Muscle layer of colon (tissue), 2 donors: Measurements from ENCODE around the gene LINGO4.

ENCODE experiments used
- H3K27ac ChIP-seq: one replicate; pipeline ENCODE4 v1.7.0; 2013; ENCODE audit warnings: low read depth, mild to moderate bottlenecking, low read length, moderate library complexity
- H3K27me3 ChIP-seq, 2 donors: one replicate each; pipeline ENCODE4 v1.7.0; 2013; ENCODE audit warnings: low read length in 2 of 2, mild to moderate bottlenecking in 2 of 2; ENCODE audit not compliant: insufficient read depth in 2 of 2, control insufficient read depth in 1 of 2
- H3K36me3 ChIP-seq: one replicate; pipeline ENCODE4 v1.7.0; 2013; ENCODE audit warnings: mild to moderate bottlenecking, low read length; ENCODE audit not compliant: insufficient read depth
- H3K4me1 ChIP-seq: one replicate; pipeline ENCODE4 v1.7.0; 2013; ENCODE audit warnings: mild to moderate bottlenecking, low read length; ENCODE audit not compliant: insufficient read depth
- H3K4me3 ChIP-seq, 2 donors: one replicate each; pipeline ENCODE4 v1.7.0; 2013; ENCODE audit warnings: low read length in 2 of 2, low read depth in 1 of 2, mild to moderate bottlenecking in 1 of 2, moderate library complexity in 1 of 2
- H3K9ac ChIP-seq: one replicate; pipeline ENCODE4 v1.7.0; 2013; ENCODE audit warnings: low read length
- H3K9me3 ChIP-seq: one replicate; pipeline ENCODE4 v1.7.0; 2013; ENCODE audit warnings: mild to moderate bottlenecking, low read length
- donor health status: abdominal sarcoma.
- donor health status: Adenocarcinoma of cecum.

LINGO4 gene

GRCh38 chr1:151832318-151832980 lies 27.2 kb upstream of the LINGO4 start:
- no peak overlapping the region for H3K27ac ChIP-seq
- H3K9ac ChIP-seq = no peak overlapping the region
- H3K4me3 ChIP-seq = no peak overlapping the region
- peaks cover 11 to 21% of the 10 kb centered on the region in 2 donors for H3K27me3 ChIP-seq
- no peaks in the 10 kb centered on the region for H3K36me3 ChIP-seq
- H3K9me3 ChIP-seq = no peaks in the 10 kb centered on the region
- peaks cover 5% of the 10 kb centered on the region for H3K4me1 ChIP-seq

- Histone ChIP-seq H3K27ac (no peak within 1 kb of the TSS), H3K36me3 (no peaks in the 10 kb centered on the region), H3K9me3 (no peaks in the 10 kb centered on the region), H3K27me3 (peaks cover 3 to 12% of the 10 kb centered on the region in 2 donors), H3K4me3 (no peak within 1 kb of the TSS), H3K4me1 (peaks cover 5% of the 10 kb centered on the region), H3K9ac (no peak within 1 kb of the TSS)
Observed at GRCh38 chr1:151831605-151832004, 26.4 kb upstream of the LINGO4 start, which contains the start of gene RORC. TSS of gene RORC (minus strand) at chr1:151831802. CDS start at chr1:151831764, 38 bp downstream.

- no peak overlapping the region for H3K27ac ChIP-seq
- no peak overlapping the region for H3K4me3 ChIP-seq
- no peaks in the 10 kb centered on the region for H3K36me3 ChIP-seq
- peaks cover 2 to 12% of the 10 kb centered on the region in 2 donors for H3K27me3 ChIP-seq
- peaks cover 5% of the 10 kb centered on the region for H3K4me1 ChIP-seq
- no peak overlapping the region for H3K9ac ChIP-seq
- H3K9me3 ChIP-seq = no peaks in the 10 kb centered on the region
Observed at GRCh38 chr1:151831256-151831591, 26.0 kb upstream of the LINGO4 start.

GRCh38 chr1:151830055-151830454 lies 24.8 kb upstream of the LINGO4 start:
- H3K4me3 ChIP-seq = no peak overlapping the region
- no peak overlapping the region for H3K9ac ChIP-seq
- no peaks in the 10 kb centered on the region for H3K9me3 ChIP-seq
- H3K36me3 ChIP-seq = no peaks in the 10 kb centered on the region
- H3K27me3 ChIP-seq = peaks cover 0 to 12% of the 10 kb centered on the region in 2 donors
- no peak overlapping the region for H3K27ac ChIP-seq
- H3K4me1 ChIP-seq = peaks cover 5% of the 10 kb centered on the region

- no peak overlapping the region for H3K4me3 ChIP-seq
- no peaks in the 10 kb centered on the region for H3K36me3 ChIP-seq
- no peaks in the 10 kb centered on the region for H3K9me3 ChIP-seq
- no peak overlapping the region for H3K9ac ChIP-seq
- H3K4me1 ChIP-seq = peaks cover 5% of the 10 kb centered on the region
- no peak overlapping the region for H3K27ac ChIP-seq
- peaks cover 0 to 12% of the 10 kb centered on the region in 2 donors for H3K27me3 ChIP-seq
Observed at GRCh38 chr1:151829352-151830046, 24.3 kb upstream of the LINGO4 start.

- Histone ChIP-seq H3K36me3 (no peaks in the 10 kb centered on the region), H3K9ac (no peak overlapping the region), H3K27ac (no peak overlapping the region)
Observed at GRCh38 chr1:151828921-151829320, 23.7 kb upstream of the LINGO4 start.

GRCh38 chr1:151827853-151828252 lies 22.6 kb upstream of the LINGO4 start:
- no peaks in the 10 kb centered on the region for H3K9me3 ChIP-seq
- no peak overlapping the region for H3K27ac ChIP-seq
- peaks cover 5% of the 10 kb centered on the region for H3K4me1 ChIP-seq
- H3K4me3 ChIP-seq = no peak overlapping the region
- H3K36me3 ChIP-seq = no peaks in the 10 kb centered on the region
- H3K9ac ChIP-seq = no peak overlapping the region
- peaks cover 0 to 8% of the 10 kb centered on the region in 2 donors for H3K27me3 ChIP-seq

More at GRCh38 chr1:151828921-151829320, 23.7 kb upstream of the LINGO4 start:
- Histone ChIP-seq H3K27me3 (peaks cover 0 to 12% of the 10 kb centered on the region in 2 donors), H3K9me3 (no peaks in the 10 kb centered on the region), H3K4me1 (peaks cover 5% of the 10 kb centered on the region), H3K4me3 (no peak overlapping the region)

- Histone ChIP-seq H3K4me3 (no peak overlapping the region), H3K27ac (no peak overlapping the region), H3K4me1 (peaks cover 5% of the 10 kb centered on the region), H3K36me3 (no peaks in the 10 kb centered on the region), H3K9me3 (no peaks in the 10 kb centered on the region), H3K9ac (no peak overlapping the region), H3K27me3 (peaks cover 0 to 1% of the 10 kb centered on the region in 2 donors)
Observed at GRCh38 chr1:151825751-151826660, 20.8 kb upstream of the LINGO4 start.

- Histone ChIP-seq H3K9ac (no peak overlapping the region), H3K27me3 (no peaks in the 10 kb centered on the region), H3K27ac (no peak overlapping the region), H3K4me3 (no peak overlapping the region), H3K4me1 (peaks cover 5% of the 10 kb centered on the region), H3K36me3 (no peaks in the 10 kb centered on the region), H3K9me3 (no peaks in the 10 kb centered on the region)
Observed at GRCh38 chr1:151825204-151825603, 20.0 kb upstream of the LINGO4 start.

- Histone ChIP-seq H3K4me3 (no peak overlapping the region), H3K9me3 (no peaks in the 10 kb centered on the region), H3K36me3 (no peaks in the 10 kb centered on the region), H3K4me1 (no peaks in the 10 kb centered on the region), H3K27me3 (no peaks in the 10 kb centered on the region), H3K9ac (no peak overlapping the region), H3K27ac (no peak overlapping the region)
Observed at GRCh38 chr1:151823175-151823574, 18.0 kb upstream of the LINGO4 start.

GRCh38 chr1:151822404-151822803 lies 17.2 kb upstream of the LINGO4 start:
- H3K27ac ChIP-seq = no peak overlapping the region
- H3K4me1 ChIP-seq = no peaks in the 10 kb centered on the region
- peaks cover 0 to 1% of the 10 kb centered on the region in 2 donors for H3K27me3 ChIP-seq
- no peak overlapping the region for H3K4me3 ChIP-seq
- H3K9ac ChIP-seq = no peak overlapping the region
- H3K9me3 ChIP-seq = no peaks in the 10 kb centered on the region
- no peaks in the 10 kb centered on the region for H3K36me3 ChIP-seq
